Measurements from ENCODE around the gene CLTA. TPM values are rescaled to one million over a fixed set of nuclear protein-coding genes. Genes with fewer than 3 reads are reported as not detected.
A peak's percentile ranks its signal among the peaks of the same experiment; 100 is the strongest.

The CLTA gene, protein sequence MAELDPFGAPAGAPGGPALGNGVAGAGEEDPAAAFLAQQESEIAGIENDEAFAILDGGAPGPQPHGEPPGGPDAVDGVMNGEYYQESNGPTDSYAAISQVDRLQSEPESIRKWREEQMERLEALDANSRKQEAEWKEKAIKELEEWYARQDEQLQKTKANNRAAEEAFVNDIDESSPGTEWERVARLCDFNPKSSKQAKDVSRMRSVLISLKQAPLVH
- 168 TPM for total RNA-seq (ENCODE audit: insufficient read depth, low replicate concordance)

DNA sequence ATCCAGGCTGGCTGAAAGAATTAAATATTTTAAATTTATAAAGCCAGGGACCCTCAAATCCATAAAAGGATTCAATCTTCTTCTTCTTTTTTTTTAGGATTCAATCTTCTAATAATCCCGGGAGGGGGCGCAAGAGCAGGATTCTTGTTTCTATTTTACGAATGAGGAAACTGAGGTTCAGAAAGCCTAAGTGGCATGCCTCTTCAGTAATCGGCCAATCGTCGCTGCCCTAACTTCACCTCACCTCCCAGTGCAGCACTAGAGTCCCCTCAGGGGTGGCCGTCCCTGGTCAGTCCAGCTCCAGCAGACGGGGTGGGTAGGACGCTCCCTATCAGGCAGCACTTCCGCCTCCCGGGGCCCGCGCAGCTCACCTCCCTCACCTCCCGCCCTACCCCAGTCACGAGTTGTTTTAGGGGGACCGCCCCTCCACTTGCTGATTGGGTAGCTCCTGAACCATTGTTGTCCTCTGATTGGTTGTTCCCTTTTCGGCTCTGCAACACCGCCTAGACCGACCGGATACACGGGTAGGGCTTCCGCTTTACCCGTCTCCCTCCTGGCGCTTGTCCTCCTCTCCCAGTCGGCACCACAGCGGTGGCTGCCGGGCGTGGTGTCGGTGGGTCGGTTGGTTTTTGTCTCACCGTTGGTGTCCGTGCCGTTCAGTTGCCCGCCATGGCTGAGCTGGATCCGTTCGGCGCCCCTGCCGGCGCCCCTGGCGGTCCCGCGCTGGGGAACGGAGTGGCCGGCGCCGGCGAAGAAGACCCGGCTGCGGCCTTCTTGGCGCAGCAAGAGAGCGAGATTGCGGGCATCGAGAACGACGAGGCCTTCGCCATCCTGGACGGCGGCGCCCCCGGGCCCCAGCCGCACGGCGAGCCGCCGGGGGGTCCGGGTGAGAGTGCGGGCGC lies at the start of gene CLTA:
Gene CLTA, plus strand, starts transcription at position 534 of the 902 bp plus-strand sequence. Its CDS starts 136 bp downstream, at position 670.
- DNase-seq (ENCODE audit: low spot score): peak; percentile 99

DNA sequence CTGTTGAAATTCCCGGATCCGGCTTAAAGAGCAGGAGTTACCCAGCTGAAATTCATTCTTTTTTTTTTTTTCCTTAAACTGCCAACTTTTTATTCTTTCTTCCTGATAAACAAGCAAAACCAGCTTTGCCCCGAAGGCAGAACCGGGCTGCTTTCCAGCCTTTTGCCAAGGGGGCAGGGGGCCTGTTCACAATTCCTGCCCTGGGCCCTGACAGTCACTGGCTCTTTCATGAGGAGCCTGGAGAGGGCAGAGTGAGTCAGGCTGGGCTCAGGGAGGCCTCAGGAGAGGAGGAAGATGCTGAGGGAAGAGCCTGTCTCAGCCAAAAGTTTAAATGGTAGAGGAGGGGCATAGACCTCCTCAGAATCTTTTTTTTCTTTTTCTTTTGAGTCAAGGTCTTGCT lies 49.4 kb upstream of the CLTA start:
- peak; percentile 79 for DNase-seq (ENCODE audit: low spot score)

DNA sequence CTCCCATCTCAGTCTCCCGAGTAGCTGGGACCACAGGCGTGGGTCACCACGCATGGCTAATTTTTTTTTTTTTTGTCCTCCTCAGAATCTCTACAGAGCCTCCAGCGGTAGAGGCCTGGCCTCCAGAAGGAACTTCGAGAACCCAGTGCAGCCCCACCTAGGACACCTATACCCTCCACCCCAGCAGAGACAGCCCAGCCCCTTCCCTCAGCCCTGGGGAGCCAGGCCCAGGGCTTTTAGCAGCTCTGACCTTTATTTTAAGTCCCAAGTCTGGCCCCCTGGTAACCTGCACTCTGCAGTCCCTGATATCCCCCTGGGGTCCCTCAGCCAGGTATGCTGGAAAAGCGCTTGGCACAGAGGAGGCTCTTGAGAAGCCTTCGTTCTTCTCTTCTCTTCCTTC lies 49.0 kb upstream of the CLTA start:
- DNase-seq (ENCODE audit: low spot score): no peak

DNA sequence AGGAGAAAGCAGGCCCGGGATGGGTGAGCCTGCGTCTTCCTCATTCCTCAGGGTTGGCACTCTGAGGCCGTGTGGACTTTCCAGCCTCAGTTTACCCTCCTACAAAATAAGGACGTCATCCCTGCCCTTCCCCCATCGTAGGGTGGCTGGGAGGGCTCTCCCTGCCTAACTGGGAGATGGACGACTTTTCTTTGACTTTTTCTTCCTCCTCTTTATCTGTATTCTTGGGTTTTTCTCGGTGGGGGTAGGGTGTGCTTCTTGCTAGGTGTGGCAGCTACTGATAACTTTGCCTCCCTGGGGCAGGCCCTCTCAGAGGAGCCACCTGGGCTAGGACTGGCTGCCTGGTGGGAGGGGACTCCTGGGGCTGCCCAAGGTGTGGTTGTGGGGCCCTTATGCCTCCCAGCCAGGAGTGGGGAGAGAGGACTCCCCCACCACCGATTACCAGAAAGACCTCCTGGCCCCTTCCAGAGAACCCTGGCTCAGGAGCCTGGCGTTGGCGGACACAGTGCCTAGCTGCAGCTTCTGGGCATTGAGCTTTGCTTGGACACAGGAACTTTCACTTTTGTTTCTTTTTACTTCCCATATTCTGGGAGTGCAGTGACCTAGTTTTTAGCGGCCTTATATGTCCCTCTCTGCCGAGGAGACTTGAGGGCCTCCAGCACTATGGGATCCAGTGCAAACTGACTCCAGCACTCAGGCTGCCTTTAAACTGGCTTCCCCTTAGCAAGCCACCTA lies 48.0 kb upstream of the CLTA start:
- DNase-seq (ENCODE audit: low spot score): peak; percentile 61

DNA sequence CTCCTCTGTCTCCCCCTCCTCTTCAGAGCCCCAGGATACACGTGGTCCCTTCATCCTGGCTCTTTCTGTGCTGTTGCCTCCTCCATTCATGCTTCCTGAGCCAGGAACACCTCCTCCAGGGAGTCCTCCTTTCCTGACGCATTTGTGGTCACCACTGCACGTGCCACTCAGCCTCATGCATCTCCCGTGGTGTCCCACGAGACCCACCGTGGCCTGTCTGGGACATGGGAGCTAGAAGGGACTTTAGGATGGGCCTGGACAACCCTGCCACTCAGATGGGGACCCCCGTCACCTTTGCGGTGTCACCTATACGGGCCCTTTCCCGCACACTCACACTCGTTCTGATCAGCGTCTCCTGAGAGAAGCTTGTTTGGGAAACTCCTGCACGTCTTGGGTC lies 47.5 kb upstream of the CLTA start:
- no peak for DNase-seq (ENCODE audit: low spot score)

DNA sequence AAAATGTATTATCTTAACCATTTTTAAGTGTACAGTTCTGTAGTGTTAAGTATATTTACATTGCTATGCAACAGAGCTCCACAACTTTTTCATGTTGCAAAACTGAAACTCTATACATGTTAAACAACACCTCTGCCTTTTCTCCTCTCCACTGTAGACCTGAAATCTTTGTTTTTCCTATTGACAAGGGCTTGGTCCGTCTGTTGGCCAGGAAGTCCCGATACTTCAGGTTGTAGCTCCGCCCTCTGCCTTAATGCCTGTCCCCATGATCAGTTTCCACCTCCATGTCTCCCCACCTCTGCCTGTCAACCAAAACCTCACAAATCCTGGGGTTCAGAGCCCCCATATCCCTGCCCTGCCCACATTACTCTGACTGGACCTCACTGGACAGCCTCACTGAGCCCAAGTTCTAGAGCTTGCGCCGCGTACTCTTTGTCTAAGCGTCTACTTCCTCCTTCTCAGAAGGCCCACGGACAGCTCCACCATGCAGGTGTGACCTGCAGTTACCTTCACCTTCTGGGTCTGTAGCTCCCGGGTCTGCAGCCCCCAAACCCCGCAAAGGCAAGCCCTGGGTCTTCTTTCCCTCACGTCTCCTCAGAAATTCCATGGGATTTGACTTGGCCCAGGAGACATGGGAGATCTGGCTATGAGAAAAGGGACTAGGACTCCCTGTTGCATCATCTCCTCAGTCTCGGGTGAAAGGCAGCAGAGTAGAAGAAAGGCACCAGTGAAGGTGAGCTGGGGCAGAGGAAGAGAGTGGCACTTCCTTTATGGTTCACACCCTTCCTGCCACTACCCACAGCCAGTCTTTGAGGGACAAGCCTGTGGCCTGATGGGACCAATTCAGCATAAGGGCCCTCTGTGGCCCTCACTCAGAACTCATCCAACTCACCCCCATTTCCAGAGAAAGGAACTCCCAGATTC lies 46.1 kb upstream of the CLTA start:
- no peak for DNase-seq (ENCODE audit: low spot score)

DNA sequence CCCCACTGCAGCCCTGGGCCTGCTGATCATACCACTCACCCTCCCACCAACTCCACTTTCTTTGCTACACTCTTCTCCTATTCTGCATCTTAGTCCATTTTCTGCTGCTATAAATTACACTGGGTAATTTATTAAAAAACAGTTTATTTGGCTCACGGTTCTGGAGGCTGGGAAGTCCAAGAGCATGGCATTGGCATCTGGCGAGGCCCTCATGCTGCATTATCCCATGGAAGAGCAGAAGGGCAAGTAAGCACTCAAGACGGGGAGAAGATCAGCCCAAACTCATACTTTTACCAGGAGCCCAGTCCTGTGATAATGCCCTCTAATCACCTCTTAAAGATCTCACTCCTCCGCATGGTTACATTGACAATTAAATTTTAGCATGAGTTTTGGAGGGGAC lies 44.8 kb upstream of the CLTA start:
- DNase-seq (ENCODE audit: low spot score): no peak

DNA sequence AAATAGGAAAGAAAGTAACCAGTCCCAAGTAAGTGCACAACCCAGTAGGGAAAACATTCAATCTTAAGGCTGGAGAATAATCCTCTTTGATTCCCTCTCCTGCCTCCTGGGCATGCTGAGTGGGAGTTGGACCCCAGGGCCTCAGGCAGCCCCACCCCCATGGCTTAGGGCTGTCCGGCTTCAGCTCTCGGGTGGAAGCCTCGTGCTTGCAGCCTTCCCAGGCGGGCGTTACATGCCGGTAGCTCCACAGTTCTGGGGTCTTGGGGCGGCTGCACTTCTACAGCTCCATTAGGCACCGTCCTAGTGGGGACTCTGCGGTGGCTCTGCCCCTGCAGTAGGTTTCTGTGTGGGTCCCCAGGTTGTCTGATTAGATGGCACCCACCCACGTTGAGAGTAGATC lies 44.1 kb upstream of the CLTA start:
- DNase-seq (ENCODE audit: low spot score): peak; percentile 85

DNA sequence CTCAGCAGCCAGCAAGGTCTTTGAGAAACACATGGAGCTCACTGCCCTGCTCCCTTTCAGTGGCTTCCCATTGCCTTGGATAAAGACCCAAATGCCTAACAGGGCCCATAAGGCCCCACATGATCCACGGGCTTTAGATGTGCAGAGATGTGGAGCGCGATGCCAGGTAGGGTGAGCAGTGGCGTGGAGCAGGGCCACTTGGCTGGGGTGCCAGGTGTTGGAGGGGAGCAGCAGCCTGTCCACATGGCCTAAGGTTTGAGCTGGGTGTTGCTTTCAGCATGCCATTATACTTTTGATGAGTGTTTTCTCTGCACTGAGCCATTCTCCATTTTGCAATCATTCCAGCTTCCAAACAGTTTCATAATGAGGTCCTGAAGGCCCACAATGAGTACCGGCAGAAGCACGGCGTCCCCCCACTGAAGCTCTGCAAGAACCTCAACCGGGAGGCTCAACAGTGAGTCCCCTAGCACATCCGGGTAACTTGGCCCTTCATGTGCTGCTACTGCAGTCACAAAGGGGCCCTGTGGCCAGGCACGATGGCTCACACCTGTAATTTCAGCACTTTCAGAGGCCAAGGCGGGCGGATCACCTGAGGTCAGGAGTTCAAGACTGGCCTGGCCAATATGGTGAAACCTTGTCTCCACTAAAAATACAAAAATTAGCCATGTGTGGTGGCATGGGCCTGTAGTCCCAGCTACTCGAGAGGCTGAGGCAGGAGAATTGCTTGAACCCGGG lies 43.1 kb upstream of the CLTA start:
- no peak for DNase-seq (ENCODE audit: low spot score)

DNA sequence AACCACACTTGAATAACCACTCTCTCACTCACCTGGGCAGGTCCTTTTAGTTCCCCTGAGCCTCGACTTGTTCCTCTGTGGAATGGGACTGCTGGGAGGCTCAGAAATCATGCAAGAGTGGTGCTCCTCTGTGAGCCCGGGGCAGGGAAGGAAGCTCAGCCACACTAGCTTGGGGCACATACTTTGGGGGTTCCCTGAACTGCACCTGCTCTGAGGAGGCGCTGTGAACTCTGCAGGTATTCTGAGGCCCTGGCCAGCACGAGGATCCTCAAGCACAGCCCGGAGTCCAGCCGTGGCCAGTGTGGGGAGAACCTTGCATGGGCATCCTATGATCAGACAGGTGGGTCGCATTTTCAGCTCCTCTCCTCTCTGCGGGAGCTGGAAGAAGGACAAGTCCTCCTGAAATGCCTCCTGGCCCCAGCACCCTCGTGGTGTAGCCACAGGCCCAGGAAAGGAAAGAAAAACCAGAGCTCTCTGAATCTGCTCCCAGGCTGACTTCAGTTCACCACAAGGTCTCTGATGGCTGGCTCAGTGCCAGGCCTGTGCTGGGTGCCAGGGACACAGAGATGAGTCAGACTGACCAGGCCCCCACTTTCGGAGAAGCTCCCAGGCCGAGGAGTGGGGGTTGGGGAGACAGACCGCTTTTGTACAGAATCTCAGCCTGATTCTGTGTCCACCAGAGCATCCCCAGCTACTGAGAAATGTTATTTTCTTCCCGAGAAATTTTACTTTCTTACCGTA lies 42.2 kb upstream of the CLTA start:
- peak; percentile 98 for DNase-seq (ENCODE audit: low spot score)

DNA sequence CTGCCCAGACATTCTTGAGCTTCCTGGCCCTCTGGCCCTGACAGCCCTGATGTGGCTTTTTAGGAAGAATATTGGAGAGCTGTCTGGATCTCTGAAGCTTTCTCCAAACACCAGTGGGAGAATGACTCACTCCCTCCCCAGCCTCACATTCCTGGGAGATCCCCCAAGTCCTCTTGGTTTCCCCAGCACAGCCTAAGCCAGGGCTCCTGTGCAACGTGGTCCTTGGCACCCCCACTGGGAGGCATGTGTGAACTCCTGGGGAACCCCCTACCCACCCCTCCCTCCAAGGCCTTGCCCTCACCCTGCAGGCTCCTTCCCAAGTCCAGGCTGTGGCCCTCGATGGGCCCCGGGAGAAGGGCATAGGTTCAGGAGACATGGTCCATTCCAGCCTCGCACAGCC lies 41.5 kb upstream of the CLTA start:
- DNase-seq (ENCODE audit: low spot score): peak; percentile 87

DNA sequence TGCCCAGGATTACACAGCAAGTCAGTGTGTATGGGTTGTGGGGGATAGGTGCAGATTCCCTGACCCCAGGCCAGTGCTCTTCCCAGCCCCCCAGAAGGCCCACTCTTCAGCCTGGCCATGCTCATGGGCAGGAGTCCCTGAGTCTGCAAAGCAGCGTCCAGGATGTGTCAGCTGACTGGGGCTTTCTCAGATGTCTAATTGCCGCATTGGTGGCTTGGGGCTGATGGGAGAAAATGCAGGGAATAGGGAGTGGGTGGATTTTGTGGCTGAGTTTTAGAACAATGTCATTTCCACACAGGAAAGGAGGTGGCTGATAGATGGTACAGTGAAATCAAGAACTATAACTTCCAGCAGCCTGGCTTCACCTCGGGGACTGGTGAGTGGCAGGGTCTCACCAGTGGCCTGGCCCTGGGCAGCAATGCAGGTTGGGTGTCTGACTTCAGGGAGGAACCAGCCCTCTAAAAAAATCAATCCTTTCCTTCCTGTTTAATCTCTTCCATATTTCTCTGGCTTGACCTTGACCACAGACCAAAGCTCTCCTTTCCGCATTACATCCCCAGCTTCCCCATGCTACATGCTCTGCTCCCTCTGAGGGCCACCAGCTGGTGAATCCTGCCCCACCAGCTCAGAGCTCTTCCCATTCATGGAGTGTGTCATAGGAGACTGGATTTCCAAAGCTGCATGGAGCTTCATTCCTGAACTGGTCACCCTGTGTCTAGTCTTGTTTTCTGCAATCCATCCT lies 40.0 kb upstream of the CLTA start:
- no peak for DNase-seq (ENCODE audit: low spot score)

DNA sequence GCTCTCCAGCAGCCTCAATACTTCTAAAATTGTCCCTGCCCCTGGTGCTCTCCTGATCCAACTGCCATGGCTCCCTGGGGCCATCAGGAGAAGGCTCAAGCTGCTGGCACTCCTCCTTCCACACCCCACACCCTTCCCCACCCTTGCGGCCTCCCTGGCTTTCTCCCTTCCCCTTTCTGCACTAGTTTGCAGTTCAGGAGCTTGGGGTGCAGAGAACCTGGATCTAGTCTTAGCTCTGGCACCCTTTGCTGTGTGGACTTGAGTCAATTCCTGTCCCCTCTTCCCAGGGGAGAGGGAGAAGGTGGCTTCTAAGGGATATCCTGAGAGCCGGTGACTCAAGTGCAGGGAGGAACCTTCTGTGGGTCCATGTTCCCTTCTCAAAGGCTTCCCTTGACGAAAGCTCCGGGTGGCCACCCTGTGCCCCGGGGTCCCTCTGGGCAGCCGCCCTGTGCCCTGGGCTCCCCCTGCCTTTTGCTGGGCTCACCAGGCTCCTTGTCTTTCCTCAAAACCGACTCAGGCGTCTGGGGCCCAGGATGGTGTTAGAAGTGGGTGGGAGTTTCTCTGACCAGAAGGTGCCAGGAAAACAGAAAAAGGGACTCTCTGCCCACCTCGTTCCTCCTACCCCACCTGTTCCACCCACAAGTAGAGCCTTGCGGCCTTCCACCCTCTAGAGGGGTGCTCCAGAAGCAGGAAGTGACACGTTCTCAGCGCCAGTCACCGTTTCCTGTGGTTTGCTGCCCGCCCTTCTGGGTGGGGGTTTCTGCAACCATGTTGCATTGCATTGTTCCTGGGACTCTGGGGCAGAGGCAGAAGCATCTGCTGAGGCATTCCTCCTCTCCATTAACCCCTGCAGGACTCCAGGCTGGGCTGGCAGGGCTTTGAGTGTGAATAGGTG lies 39.2 kb upstream of the CLTA start:
- DNase-seq (ENCODE audit: low spot score): peak; percentile 36

DNA sequence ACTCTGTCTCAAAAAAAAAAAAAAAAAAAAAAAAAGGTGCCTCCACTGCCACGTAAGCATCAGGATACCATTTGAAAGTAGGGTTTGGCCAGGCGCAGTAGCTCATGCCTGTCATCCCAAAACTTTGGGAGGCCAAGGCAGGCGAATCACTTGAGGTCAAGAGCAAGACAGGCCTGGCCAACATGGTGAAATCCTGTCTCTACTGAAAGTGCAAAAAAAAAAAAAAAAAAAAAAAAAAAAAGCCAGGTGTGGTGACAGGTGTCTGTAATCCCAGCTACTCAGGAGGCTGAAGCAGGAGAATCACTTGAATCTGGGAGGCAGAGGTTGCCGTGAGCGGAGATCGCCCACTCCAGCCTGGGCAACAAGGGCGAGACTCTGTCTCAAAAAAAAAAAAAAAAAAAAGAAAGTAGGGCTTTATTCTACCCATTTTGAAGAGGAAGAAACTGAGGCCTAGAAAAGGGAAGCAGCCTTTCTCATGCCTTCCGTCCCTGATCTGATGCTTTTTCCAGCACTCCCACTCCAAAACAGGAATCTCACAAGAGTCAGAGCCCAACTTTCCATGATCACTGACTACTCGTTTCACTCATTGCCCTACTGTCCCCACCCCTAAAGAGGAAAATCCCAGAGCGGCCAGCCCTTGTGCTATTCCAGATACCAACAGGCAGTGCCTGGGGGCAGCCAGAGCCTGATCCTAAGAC lies 37.8 kb upstream of the CLTA start:
- no peak for DNase-seq (ENCODE audit: low spot score)

DNA sequence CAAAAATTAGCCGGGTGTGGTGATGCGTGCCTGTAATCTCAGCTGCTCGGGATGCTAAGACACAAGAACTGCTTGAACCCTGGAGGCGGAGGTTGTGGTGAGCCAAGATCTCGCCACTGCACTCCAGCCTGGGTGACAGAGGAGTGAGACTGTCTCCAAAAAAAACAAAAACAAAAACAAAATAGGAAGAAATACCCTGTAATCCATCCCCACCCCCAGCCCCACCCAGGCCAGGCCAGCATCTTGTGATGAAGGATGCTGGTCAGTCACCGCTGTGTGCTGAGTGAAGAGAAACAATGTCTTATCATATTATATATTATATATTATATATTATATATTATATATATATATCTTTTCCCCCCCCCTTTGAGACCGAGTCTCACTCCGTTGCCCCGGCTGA lies 37.0 kb upstream of the CLTA start:
- DNase-seq (ENCODE audit: low spot score): no peak

DNA sequence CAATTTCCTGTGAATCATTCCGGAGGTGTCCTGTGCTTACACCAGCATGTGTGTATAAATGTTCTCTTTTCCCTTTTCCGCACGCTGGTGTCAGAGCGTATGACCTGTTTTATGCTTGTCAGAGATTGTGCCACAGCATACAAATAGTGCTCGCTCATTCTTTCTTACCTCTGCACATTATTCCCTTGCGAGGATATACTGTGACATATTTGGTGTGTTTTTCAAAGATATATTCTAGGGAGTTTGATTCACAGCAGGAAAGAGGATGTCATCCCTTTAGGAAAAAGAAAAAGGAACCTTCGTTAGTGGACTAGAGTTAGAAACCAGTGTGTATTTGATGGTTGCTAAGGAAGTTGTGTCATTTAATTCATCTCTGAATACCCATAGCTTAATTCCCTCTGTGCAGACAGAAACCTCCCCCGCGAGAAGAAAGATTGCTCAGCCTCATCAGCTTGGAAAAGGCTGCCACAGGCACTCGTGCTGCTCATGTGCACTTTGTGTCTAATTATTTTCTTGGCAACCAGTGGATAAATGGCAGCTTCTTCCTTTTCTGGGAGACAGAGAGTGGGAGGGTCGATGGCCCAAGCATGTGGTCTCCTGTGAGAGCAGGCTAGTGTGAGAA lies 36.3 kb upstream of the CLTA start:
- peak; percentile 75 for DNase-seq (ENCODE audit: low spot score)

DNA sequence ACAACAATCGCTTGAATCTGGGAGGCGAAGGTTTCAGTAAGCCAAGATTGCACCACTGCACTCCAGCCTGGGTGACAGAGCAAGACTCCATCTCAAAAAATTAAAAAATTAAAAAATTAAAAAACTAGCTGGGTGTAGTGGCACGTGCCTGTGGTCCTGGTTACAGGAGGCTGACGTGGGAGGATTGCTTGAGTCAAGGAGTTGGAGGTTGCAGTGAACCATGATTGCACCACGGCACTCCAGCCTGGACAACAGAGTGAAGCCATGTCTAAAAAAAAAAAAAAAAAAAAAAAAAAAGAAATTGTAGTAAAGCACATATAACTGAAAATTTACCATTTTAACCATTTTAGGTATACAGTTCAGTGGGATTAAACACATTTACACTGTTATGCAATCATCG lies 34.6 kb upstream of the CLTA start:
- DNase-seq (ENCODE audit: low spot score): no peak
